ENCODE measurements around the gene GIT1.

- TF ChIP-seq CTCF (IDR thresholded peaks at IDR 0.05; ENCODE audit: low read length) (no peak), EZH2 (IDR thresholded peaks at IDR 0.05; ENCODE audit: borderline replicate concordance, low read length) (no peak)
Observed at GRCh38 chr17:29544066-29544465, 45.4 kb downstream of the GIT1 start.
